HG03432 (cell line): Measurements from ENCODE around the gene VSTM2L.

Experiments used
- ATAC-seq: cut with Tn5 transposase; IDR thresholded peaks from one replicate; pipeline ENCODE4 v1.9.1; 2021; ENCODE audit warnings: mild to moderate bottlenecking, moderate library complexity; ENCODE audit not compliant: unreplicated experiment

VSTM2L gene

GRCh38 chr20:37984018-37984785, 81.3 kb downstream of the VSTM2L start:
- no peak for ATAC-seq

DNA sequence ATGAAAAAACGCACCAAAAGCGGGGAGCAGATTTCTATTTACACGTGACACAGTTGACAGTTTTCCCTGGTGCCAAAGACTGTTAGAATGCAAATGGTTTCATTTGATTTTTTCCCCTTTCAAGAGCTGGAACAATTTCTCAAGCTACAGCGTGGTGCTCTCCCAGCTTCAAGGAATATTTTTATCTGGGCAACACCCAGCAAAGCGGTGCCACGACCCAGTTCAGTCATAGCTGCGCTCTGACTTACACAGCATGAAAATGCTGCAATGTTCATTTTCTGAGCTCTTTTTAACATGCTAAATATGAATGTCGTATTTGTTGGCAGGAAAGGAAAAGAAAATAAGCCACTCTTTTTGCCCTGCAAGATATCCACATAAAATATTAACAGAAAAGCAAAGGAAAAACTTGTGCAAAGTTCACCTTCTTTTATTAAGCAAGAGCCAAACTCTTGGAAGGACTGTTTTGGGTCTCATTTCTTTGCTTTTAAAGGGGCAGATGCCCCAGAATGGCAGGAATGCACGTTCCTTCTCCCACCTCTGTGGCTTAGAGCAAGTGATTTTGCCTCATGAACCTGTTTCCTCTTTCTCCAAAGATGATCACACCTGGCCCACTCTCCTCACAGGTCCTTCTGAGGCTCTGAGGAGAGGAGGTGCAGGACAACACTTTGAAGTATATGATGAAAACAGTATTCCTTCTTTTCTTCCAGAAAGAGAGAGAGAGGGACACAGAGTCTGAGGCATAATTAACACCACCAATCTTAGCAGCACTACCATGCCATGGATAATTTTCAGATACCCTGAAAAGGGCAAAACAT, 83.3 kb downstream of the VSTM2L start:
- no peak for ATAC-seq

- ATAC-seq, result no peak
These were observed 84.1 kb downstream of the VSTM2L start for GRCh38 chr20:37986873-37987601.

DNA sequence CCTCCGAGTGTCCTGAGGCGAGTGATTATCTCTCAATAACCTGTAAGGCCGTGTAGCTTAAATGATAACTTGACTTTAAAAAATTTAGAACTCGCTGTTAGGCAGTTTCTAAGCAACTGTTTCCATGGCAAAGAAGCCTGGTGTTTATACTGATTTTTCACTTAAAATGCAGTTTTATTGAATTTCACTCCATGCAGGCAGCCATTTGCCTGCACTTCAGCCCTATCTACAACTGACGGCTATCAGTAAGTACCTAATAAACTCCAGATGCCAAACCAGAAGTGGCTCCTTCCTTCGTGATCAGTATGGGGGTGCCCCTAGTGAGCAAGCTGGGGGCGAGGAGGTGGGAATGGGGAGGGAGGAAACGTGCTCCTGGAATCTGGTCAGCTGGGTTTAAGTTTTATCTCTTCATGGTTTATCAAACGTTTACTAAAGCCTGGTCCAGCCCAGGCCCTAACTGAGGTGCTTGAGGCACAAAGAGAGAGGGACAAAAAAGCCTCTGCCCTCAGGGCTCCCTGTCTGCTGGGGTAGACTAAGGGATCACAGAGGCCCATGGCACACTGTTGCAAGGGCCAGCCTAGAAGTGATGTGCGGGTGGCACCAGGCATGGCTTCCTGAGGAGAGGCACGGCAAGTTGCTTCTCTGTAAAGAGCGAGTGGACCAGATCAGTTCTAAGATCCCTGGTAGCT, 84.8 kb downstream of the VSTM2L start:
- ATAC-seq, result no peak

DNA sequence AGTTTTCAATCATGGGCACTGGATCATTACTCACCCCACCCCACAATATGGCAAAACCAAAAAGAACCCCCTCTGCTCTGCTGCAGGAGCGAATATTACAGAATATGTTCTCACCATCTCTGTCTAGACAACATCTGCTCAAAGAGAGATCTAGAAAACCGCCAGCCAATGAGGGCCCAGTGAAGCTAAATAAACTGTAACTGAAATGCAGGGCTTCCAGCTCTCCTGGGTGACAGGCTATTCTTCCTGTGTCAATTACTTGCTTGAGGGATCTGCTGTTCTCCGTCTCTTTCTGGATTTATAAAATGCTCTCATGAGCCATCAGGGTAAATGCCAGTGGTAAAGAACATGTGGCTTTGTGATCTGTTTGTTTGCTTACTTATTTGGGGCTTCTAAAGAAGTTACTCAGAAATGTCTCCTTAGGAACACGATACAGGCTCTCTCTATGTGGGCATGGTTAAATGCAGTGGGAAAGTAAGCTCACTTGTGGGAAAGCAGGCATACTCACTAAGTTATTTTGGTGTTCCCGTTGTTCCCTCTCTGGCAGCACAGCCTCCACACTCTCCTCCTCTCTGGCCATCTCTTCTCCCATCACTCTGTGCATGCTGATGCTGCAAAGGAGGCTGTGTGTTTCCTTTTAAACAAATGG, 85.5 kb downstream of the VSTM2L start:
- no peak for ATAC-seq

DNA sequence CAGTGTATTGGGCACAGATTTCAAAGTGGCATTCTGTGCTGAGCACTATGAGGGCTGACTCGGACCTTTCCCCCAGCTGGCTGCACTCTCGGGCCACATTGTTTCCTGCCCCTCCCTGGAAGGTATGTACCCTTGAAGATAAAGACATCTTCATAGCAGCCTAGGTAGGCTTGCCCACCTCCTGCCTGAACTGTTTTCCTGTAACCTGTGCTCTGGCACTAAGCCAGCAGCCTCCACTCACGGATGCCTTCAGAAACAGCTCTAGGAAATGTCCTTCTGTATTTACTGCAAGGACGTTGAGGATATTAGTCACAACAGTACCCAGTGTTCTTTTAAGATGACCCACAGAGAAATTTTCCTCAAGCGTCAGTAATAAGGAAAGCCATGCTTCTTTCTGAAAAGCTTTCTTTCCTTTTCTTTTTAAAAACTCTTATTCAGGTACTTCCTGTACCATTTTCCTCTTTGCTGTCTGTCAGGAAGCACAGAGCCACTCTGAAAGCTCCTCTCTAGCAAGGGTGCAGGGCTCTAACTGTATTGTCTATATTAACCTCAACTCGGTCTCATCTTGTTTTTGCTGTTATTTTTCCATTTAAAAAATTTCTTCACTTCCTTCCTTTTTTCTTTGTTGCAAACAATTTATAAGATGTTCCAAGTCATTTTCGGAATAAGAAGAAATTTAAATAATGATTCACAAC, 86.8 kb downstream of the VSTM2L start:
- no peak for ATAC-seq

GRCh38 chr20:37990571-37991151, 87.7 kb downstream of the VSTM2L start:
- peak; percentile 89 for ATAC-seq

DNA sequence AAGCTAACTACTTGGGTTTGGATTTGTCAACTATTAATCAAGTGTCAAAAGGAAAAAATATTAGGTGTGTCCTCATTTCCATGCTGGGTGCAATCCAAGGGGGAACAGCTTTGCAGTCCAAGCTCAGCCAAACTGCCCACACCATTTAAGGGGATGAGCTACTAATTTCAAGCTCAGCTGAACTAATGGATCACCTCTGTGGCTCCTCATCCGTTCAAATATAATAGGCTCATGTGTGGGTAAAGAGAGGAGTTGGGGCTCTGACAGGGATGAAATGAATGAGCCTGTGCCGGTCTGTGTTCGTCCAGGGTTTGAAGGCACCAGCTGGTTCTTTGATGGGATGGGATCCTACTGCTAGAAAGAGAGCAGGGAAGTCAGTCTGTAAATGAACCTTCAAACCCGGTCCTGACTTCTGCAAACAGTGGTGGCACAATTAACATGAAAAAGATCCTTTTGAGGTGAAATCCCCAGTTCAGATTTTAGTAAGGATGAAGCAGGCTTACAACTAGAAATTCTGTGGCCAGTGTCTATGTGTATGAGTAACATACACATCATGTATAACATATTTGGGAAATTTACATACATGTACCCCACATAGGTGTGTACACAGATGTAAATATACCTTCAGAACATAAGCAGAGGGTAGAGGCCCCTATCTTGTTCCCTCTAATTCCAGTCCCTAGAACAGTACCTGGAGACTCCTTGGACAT, 88.4 kb downstream of the VSTM2L start:
- ATAC-seq, result no peak

GRCh38 chr20:37991908-37992307, 89.0 kb downstream of the VSTM2L start:
- no peak for ATAC-seq

- ATAC-seq, result no peak
These were observed 90.0 kb downstream of the VSTM2L start for GRCh38 chr20:37992802-37993409.

- ATAC-seq, result no peak
These were observed 91.6 kb downstream of the VSTM2L start for GRCh38 chr20:37994512-37994911.
